ENCODE results near the gene AIG1. TPM values are rescaled to one million over a fixed set of nuclear protein-coding genes. Genes with fewer than 3 reads are reported as not detected.
A peak's percentile ranks its signal among the peaks of the same experiment; 100 is the strongest.

The AIG1 gene
- total and polyA plus RNA-seq, 12 donors = 21.0 to 55.7 (median 47.2) TPM

DNA sequence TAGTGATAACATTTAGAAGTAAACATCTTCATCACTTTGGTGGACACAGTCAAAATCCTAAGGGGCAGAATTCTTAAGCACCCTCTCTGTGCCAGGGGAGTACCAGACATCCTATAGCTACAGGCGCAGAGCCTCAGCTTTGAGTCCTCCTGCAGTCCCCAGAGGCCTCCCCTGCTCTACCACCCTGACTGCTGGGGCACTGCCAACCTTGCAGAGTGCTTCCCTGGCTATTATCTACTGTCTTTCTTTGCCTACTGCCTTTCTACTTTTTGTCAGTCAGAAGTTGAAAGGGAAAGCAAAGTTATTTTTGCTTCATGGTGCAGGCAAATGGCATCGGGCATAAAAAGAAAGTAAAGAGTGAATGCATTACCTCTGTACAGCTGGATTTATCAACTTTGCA is 80.1 kb downstream of the AIG1 start:
- Histone ChIP-seq H3K9me3 (replicated peaks in 1 of 3) (no peaks in the 10 kb centered on the region), H3K36me3 (replicated peaks in 1 of 2) (no peaks in the 10 kb centered on the region), H3K4me3 (no peak overlapping the region), H3K27me3 (no peaks in the 10 kb centered on the region), H3K27ac (peak overlapping the region in 1 of 5 donors; percentile 28), H3K4me1 (replicated peaks in 1 of 2) (peaks cover 0 to 17% of the 10 kb centered on the region in 2 donors)
- 73 to 84% (median 82%) methylated on average over 2 of the region's 2 CpGs for WGBS, 4 donors
- no peak for DNase-seq
- TF ChIP-seq, protein P1, sequence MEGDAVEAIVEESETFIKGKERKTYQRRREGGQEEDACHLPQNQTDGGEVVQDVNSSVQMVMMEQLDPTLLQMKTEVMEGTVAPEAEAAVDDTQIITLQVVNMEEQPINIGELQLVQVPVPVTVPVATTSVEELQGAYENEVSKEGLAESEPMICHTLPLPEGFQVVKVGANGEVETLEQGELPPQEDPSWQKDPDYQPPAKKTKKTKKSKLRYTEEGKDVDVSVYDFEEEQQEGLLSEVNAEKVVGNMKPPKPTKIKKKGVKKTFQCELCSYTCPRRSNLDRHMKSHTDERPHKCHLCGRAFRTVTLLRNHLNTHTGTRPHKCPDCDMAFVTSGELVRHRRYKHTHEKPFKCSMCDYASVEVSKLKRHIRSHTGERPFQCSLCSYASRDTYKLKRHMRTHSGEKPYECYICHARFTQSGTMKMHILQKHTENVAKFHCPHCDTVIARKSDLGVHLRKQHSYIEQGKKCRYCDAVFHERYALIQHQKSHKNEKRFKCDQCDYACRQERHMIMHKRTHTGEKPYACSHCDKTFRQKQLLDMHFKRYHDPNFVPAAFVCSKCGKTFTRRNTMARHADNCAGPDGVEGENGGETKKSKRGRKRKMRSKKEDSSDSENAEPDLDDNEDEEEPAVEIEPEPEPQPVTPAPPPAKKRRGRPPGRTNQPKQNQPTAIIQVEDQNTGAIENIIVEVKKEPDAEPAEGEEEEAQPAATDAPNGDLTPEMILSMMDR (IDR thresholded peaks at IDR 0.05) = no peak
- no peak for TF ChIP-seq POLR2A (IDR thresholded peaks at IDR 0.05)
- intact Hi-C loops (cut with DNase I) = no loop called here

DNA sequence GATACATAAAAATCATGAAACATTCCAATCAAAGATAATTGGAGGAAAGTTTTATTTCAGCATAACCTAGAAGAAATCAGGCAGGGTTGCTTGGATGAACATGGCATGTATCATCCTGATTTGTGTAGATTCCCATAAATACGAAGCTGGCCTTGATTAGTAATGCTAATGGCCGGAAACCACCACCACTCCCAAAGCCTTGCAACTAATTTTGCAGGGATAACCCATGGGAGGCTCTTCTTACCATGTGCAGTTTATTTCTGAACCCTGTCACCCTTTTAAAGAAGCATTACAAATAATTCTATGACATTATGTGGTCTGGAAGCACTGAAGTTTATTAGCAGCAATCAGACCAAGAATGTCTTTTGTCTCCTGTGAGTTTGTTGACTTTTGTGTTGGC is 80.8 kb downstream of the AIG1 start:
- intact Hi-C loops (cut with DNase I) = no loop called here
- TF ChIP-seq POLR2A (IDR thresholded peaks at IDR 0.05) = no peak
- TF ChIP-seq, protein P1 (IDR thresholded peaks at IDR 0.05) = no peak
- Histone ChIP-seq H3K9me3 (replicated peaks in 1 of 3) (no peaks in the 10 kb centered on the region), H3K4me3 (no peak overlapping the region), H3K27me3 (no peaks in the 10 kb centered on the region), H3K27ac (peak overlapping the region in 1 of 5 donors; percentile 28), H3K36me3 (replicated peaks in 1 of 2) (no peaks in the 10 kb centered on the region), H3K4me1 (replicated peaks in 1 of 2) (peaks cover 0 to 17% of the 10 kb centered on the region in 2 donors)
- peak in 3 of 7 donors; percentile 7 to 33 (median 31) for DNase-seq
- 53 to 81% (median 63%) methylated on average over 2 of the region's 2 CpGs for WGBS, 4 donors

DNA sequence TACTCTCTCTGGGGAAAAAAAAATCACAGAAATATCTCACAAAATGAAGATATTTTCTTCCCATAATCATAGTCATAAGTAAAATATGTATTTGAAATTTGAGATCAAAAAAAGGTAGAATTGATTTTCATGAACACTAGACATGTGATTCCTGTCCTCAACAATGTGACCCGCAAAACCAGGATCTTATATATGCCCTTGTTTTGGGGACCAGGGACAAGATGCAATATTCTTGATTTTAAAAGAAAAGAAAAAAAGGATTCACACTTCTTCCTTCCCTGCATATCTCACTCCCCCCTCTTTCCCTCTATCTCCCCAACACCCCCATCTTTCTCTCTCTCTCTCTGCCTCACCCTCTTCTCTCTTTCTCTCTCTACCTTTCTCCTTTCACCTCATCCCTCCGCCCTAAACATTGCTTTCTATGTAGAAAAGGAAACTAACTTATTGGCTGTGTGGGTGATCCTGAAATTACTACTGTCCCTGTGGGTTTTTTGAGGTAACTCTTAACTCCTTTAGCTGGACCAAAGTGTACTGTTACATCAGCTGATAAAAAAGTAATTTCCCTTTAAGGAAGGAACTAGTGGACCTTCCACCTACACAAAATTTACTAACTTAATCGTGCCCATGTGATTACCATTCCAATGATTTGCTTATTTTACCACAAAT is 85.6 kb downstream of the AIG1 start:
- TF ChIP-seq POLR2A (IDR thresholded peaks at IDR 0.05) = no peak
- TF ChIP-seq, protein P1 (IDR thresholded peaks at IDR 0.05) = no peak
- H3K4me1 ChIP-seq (replicated peaks in 1 of 2) = peaks cover 0 to 4% of the 10 kb centered on the region in 2 donors
- H3K27ac ChIP-seq = no peak overlapping the region
- H3K27me3 ChIP-seq = no peaks in the 10 kb centered on the region
- no peaks in the 10 kb centered on the region for H3K36me3 ChIP-seq (replicated peaks in 1 of 2)
- H3K9me3 ChIP-seq (replicated peaks in 1 of 3) = no peaks in the 10 kb centered on the region
- DNase-seq = no peak
- WGBS, 4 donors = 87 to 92% (median 91%) methylated on average over 3 of the region's 3 CpGs
- no peak overlapping the region for H3K4me3 ChIP-seq
- intact Hi-C loops (cut with DNase I) = no loop called here

DNA sequence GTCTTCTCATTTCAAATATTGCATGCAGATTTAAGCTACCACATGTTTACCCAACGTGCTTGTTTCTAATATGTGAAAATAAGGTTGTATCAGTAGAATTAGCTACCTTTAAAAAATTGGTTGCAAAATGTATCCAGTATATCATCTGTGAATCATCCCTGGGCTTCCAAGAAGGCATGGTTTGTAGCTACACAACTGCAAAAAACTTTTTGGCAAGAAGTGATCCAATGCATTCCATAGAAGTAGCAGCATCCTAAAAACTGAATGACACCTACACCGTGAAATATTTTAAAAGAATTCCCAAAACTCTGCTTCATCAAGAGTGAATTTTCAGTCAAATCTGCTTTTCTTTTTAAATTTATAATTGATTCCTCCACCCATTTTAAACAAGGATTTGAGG is 89.1 kb downstream of the AIG1 start:
- H3K27me3 ChIP-seq = no peaks in the 10 kb centered on the region
- H3K9me3 ChIP-seq (replicated peaks in 1 of 3) = no peaks in the 10 kb centered on the region
- no peaks in the 10 kb centered on the region for H3K4me1 ChIP-seq (replicated peaks in 1 of 2)
- no peak overlapping the region for H3K27ac ChIP-seq
- no peak for DNase-seq
- H3K4me3 ChIP-seq = no peak overlapping the region
- WGBS, 4 donors = 94 to 99% (median 94%) methylated on average over 2 of the region's 2 CpGs
- no peaks in the 10 kb centered on the region for H3K36me3 ChIP-seq (replicated peaks in 1 of 2)
- intact Hi-C loops (cut with DNase I) = no loop called here
- TF ChIP-seq, protein P1 (IDR thresholded peaks at IDR 0.05) = no peak
- TF ChIP-seq POLR2A (IDR thresholded peaks at IDR 0.05) = no peak

Data from adrenal gland (tissue), 12 donors.